GM23338 (cell line): ENCODE results near the gene GUCA1A. TPM values are rescaled to one million over a fixed set of nuclear protein-coding genes. Genes with fewer than 3 reads are reported as not detected.
A peak's percentile ranks its signal among the peaks of the same experiment; 100 is the strongest.

Experiments
- ATAC-seq: fragments of 200-7000 bp; cut with Tn5 transposase; 3 replicates; pipeline ENCODE4 v1.9.1; 2020
- DNase-seq: peaks from one replicate; pipeline ENCODE4 v3.0.0-alpha.2; 2015; ENCODE audit warnings: low spot score
- H2AFZ ChIP-seq: fragments of 200-600 bp; sonication (generic); 2 replicates; pipeline ENCODE4 v1.8.0; 2016; ENCODE audit warnings: antibody characterized with exemption, mild to moderate bottlenecking, moderate library complexity
- H3F3A ChIP-seq: fragments of 200-600 bp; sonication (generic); replicated peaks from 2 replicates; pipeline ENCODE4 v1.8.0; 2017; ENCODE audit warnings: antibody characterized with exemption, mixed run types, low read depth
- H3K27ac ChIP-seq: fragments of 200-600 bp; sonication (generic); 2 replicates; pipeline ENCODE4 v1.6.1; 2016; ENCODE audit warnings: low read depth
- H3K27me3 ChIP-seq: fragments of 200-600 bp; sonication (generic); 2 replicates; pipeline ENCODE4 v1.8.0; 2016; ENCODE audit warnings: mild to moderate bottlenecking, mixed run types, moderate library complexity; ENCODE audit not compliant: insufficient read depth
- H3K36me3 ChIP-seq: fragments of 200-600 bp; sonication (generic); 2 replicates; pipeline ENCODE4 v1.8.0; 2016; ENCODE audit warnings: mild to moderate bottlenecking; ENCODE audit not compliant: insufficient read depth
- H3K4me1 ChIP-seq: fragments of 200-600 bp; sonication (generic); 2 replicates; pipeline ENCODE4 v1.8.0; 2016; ENCODE audit warnings: mild to moderate bottlenecking, moderate library complexity; ENCODE audit not compliant: insufficient read depth
- H3K4me2 ChIP-seq: fragments of 200-600 bp; sonication (generic); 2 replicates; pipeline ENCODE4 v1.7.1; 2017; ENCODE audit warnings: mixed run types
- H3K4me3 ChIP-seq: fragments of 200-600 bp; sonication (generic); 2 replicates; pipeline ENCODE4 v1.6.1; 2016; ENCODE audit warnings: mixed run types
- H3K79me2 ChIP-seq: fragments of 200-600 bp; sonication (generic); replicated peaks from 2 replicates; pipeline ENCODE4 v1.8.0; 2017; ENCODE audit warnings: mild to moderate bottlenecking; ENCODE audit not compliant: insufficient read depth
- H3K9me2 ChIP-seq: fragments of 200-600 bp; sonication (generic); 2 replicates; pipeline ENCODE4 v1.8.0; 2017; ENCODE audit not compliant: insufficient read depth
- H4K20me1 ChIP-seq: fragments of 200-600 bp; sonication (generic); replicated peaks from 2 replicates; pipeline ENCODE4 v1.8.0; 2017; ENCODE audit warnings: mild to moderate bottlenecking; ENCODE audit not compliant: insufficient read depth
- H3K27ac Mint-ChIP-seq: 2 replicates; pipeline ENCODE4 v1.8.0; 2020; ENCODE audit warnings: inconsistent platforms, mild to moderate bottlenecking, moderate library complexity, mixed read lengths
- H3K27me3 Mint-ChIP-seq: 3 replicates; pipeline ENCODE4 v1.8.0; 2022; ENCODE audit warnings: low read depth, mild to moderate bottlenecking, moderate library complexity, mixed read lengths, inconsistent platforms; ENCODE audit not compliant: insufficient read depth, poor library complexity
- H3K36me3 Mint-ChIP-seq: 3 replicates; pipeline ENCODE4 v1.8.0; 2021; ENCODE audit warnings: low read depth, mild to moderate bottlenecking, inconsistent platforms, moderate library complexity, mixed read lengths
- H3K4me1 Mint-ChIP-seq: 3 replicates; pipeline ENCODE4 v1.8.0; 2020; ENCODE audit warnings: mild to moderate bottlenecking, inconsistent platforms, mixed read lengths
- H3K4me3 Mint-ChIP-seq: 3 replicates; pipeline ENCODE4 v1.8.0; 2021; ENCODE audit warnings: moderate library complexity, mild to moderate bottlenecking, inconsistent platforms, mixed read lengths
- H3K9me3 Mint-ChIP-seq: 3 replicates; pipeline ENCODE4 v1.8.0; 2020; ENCODE audit warnings: moderate library complexity, mild to moderate bottlenecking, inconsistent platforms, mixed read lengths
- EZH2phosphoT487 ChIP-seq: fragments of 200-600 bp; sonication (generic); IDR thresholded peaks from one replicate; pipeline ENCODE4 v1.8.1; 2018; ENCODE audit warnings: antibody characterized with exemption; ENCODE audit not compliant: unreplicated experiment
- JUNB ChIP-seq: IDR thresholded peaks from one replicate; pipeline ENCODE4 v1.6.1; 2016; ENCODE audit warnings: antibody characterized with exemption; ENCODE audit not compliant: unreplicated experiment
- NANOG ChIP-seq: IDR thresholded peaks from 2 replicates; pipeline ENCODE4 v1.6.1; 2016; ENCODE audit warnings: antibody characterized with exemption, borderline replicate concordance
- ZNF114 ChIP-seq: fragments of 250-450 bp; sonication (Bioruptor Pico); IDR thresholded peaks from 2 replicates; pipeline ENCODE4 v1.5.0; 2020; ENCODE audit warnings: mild to moderate bottlenecking, moderate library complexity
- polyA plus RNA-seq: library from polyadenylated mRNA; unstranded; fragments of >200 nt; fragmentation: Nextera tagmentation; extraction: Ambion mirVana; gene quantifications from 2 replicates; pipeline ENCODE4 v1.2.1, GENCODE V29; 2016
- total RNA-seq: library from RNA; depleted of rRNA; stranded (reverse); fragments of >200 nt; shearing (Covaris generic); gene quantifications from 2 replicates; pipeline ENCODE4 v1.2.3, GENCODE V29; 2014
- TF ChIP-seq, protein P1 (sequence below), 2 experiments: fragments of 200-600 bp in 1 of 2; sonication (generic) in 1 of 2; conservative IDR thresholded peaks; 2 replicates each; pipeline versions ENCODE4 v1.5.1 to v1.6.1; 2016 to 2017; ENCODE audit warnings: antibody characterized with exemption in 2 of 2, low read depth in 2 of 2, mild to moderate bottlenecking in 2 of 2, moderate library complexity in 1 of 2
- TF ChIP-seq, protein P2 (sequence below): IDR thresholded peaks from 2 replicates; pipeline ENCODE4 v1.6.1; 2016; ENCODE audit warnings: antibody characterized with exemption
- TF ChIP-seq, protein P3 (sequence below): fragments of 250-450 bp; sonication (Bioruptor Pico); IDR thresholded peaks from 2 replicates; pipeline ENCODE4 v1.5.0; 2020; ENCODE audit warnings: mild to moderate bottlenecking, moderate library complexity

GUCA1A gene
- total and polyA plus RNA-seq, 2 experiments from 2014 or later, result 5.2 to 10.6 TPM

- Histone ChIP-seq H3K79me2 (no peaks in the 10 kb centered on the region), H3K27ac (no peak overlapping the region), H4K20me1 (no peaks in the 10 kb centered on the region), H3K27me3 (no peaks in the 10 kb centered on the region), H3K4me3 (no peak overlapping the region), H3K4me2 (no peak overlapping the region), H3F3A (no peaks in the 10 kb centered on the region; the same call in 1 of the 2 replicates), H3K9me2 (no peaks in the 10 kb centered on the region), H3K4me1 (peaks cover 6% of the 10 kb centered on the region; the same call in 1 of the 2 replicates), H3K36me3 (no peaks in the 10 kb centered on the region), H2AFZ (no peak overlapping the region)
- DNase-seq, result no peak
- no peak for ATAC-seq
- H3K4me3 Mint-ChIP-seq, result no peak overlapping the region
- H3K27ac Mint-ChIP-seq, result no peak overlapping the region
- peaks cover 55% of the 10 kb centered on the region for H3K4me1 Mint-ChIP-seq
- TF ChIP-seq JUNB (no peak), NANOG (no peak)
- TF ChIP-seq, protein P1, sequence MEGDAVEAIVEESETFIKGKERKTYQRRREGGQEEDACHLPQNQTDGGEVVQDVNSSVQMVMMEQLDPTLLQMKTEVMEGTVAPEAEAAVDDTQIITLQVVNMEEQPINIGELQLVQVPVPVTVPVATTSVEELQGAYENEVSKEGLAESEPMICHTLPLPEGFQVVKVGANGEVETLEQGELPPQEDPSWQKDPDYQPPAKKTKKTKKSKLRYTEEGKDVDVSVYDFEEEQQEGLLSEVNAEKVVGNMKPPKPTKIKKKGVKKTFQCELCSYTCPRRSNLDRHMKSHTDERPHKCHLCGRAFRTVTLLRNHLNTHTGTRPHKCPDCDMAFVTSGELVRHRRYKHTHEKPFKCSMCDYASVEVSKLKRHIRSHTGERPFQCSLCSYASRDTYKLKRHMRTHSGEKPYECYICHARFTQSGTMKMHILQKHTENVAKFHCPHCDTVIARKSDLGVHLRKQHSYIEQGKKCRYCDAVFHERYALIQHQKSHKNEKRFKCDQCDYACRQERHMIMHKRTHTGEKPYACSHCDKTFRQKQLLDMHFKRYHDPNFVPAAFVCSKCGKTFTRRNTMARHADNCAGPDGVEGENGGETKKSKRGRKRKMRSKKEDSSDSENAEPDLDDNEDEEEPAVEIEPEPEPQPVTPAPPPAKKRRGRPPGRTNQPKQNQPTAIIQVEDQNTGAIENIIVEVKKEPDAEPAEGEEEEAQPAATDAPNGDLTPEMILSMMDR (conservative IDR thresholded peaks at IDR 0.05; ENCODE audit: low read depth in 2 of 2), result no peak
- TF ChIP-seq, protein P2, sequence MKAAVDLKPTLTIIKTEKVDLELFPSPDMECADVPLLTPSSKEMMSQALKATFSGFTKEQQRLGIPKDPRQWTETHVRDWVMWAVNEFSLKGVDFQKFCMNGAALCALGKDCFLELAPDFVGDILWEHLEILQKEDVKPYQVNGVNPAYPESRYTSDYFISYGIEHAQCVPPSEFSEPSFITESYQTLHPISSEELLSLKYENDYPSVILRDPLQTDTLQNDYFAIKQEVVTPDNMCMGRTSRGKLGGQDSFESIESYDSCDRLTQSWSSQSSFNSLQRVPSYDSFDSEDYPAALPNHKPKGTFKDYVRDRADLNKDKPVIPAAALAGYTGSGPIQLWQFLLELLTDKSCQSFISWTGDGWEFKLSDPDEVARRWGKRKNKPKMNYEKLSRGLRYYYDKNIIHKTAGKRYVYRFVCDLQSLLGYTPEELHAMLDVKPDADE, result no peak
- peaks cover 19% of the 10 kb centered on the region for H3K27me3 Mint-ChIP-seq
- no peaks in the 10 kb centered on the region; the same call in 2 of the 3 replicates for H3K36me3 Mint-ChIP-seq
- no peaks in the 10 kb centered on the region for H3K9me3 Mint-ChIP-seq
These were observed 8.1 kb upstream of the GUCA1A start for GRCh38 chr6:42165016-42165415.

- no peaks in the 10 kb centered on the region for H3K27me3 ChIP-seq
- Mint-ChIP-seq H3K36me3 (no peaks in the 10 kb centered on the region; the same call in 2 of the 3 replicates), H3K9me3 (no peaks in the 10 kb centered on the region), H3K27ac (peak overlapping the region; percentile 95; the same call in 1 of the 2 replicates), H3K4me1 (peaks cover 44% of the 10 kb centered on the region), H3K4me3 (peak overlapping the region; percentile 28; the same call in 1 of the 3 replicates), H3K27me3 (peaks cover 19% of the 10 kb centered on the region)
- peak overlapping the region; percentile 20 for H2AFZ ChIP-seq
- H3K36me3 ChIP-seq, result no peaks in the 10 kb centered on the region
- 0 out of 2 replicates have a peak, but pooled peaks cover 3% of the 10 kb centered on the region for H3F3A ChIP-seq
- no peak overlapping the region for H3K27ac ChIP-seq
- H3K4me2 ChIP-seq, result no peak overlapping the region
- peak; percentile 86 for ATAC-seq
- DNase-seq, result peak; percentile 97
- peaks cover 6% of the 10 kb centered on the region; the same call in 1 of the 2 replicates for H3K4me1 ChIP-seq
- H3K79me2 ChIP-seq, result no peaks in the 10 kb centered on the region
- H3K9me2 ChIP-seq, result no peaks in the 10 kb centered on the region
- no peaks in the 10 kb centered on the region for H4K20me1 ChIP-seq
- no peak overlapping the region for H3K4me3 ChIP-seq
- TF ChIP-seq, protein P1 (conservative IDR thresholded peaks at IDR 0.05; ENCODE audit: low read depth in 2 of 2), result peak; percentile 89 to 99
- no peak for TF ChIP-seq JUNB
- TF ChIP-seq, protein P3, sequence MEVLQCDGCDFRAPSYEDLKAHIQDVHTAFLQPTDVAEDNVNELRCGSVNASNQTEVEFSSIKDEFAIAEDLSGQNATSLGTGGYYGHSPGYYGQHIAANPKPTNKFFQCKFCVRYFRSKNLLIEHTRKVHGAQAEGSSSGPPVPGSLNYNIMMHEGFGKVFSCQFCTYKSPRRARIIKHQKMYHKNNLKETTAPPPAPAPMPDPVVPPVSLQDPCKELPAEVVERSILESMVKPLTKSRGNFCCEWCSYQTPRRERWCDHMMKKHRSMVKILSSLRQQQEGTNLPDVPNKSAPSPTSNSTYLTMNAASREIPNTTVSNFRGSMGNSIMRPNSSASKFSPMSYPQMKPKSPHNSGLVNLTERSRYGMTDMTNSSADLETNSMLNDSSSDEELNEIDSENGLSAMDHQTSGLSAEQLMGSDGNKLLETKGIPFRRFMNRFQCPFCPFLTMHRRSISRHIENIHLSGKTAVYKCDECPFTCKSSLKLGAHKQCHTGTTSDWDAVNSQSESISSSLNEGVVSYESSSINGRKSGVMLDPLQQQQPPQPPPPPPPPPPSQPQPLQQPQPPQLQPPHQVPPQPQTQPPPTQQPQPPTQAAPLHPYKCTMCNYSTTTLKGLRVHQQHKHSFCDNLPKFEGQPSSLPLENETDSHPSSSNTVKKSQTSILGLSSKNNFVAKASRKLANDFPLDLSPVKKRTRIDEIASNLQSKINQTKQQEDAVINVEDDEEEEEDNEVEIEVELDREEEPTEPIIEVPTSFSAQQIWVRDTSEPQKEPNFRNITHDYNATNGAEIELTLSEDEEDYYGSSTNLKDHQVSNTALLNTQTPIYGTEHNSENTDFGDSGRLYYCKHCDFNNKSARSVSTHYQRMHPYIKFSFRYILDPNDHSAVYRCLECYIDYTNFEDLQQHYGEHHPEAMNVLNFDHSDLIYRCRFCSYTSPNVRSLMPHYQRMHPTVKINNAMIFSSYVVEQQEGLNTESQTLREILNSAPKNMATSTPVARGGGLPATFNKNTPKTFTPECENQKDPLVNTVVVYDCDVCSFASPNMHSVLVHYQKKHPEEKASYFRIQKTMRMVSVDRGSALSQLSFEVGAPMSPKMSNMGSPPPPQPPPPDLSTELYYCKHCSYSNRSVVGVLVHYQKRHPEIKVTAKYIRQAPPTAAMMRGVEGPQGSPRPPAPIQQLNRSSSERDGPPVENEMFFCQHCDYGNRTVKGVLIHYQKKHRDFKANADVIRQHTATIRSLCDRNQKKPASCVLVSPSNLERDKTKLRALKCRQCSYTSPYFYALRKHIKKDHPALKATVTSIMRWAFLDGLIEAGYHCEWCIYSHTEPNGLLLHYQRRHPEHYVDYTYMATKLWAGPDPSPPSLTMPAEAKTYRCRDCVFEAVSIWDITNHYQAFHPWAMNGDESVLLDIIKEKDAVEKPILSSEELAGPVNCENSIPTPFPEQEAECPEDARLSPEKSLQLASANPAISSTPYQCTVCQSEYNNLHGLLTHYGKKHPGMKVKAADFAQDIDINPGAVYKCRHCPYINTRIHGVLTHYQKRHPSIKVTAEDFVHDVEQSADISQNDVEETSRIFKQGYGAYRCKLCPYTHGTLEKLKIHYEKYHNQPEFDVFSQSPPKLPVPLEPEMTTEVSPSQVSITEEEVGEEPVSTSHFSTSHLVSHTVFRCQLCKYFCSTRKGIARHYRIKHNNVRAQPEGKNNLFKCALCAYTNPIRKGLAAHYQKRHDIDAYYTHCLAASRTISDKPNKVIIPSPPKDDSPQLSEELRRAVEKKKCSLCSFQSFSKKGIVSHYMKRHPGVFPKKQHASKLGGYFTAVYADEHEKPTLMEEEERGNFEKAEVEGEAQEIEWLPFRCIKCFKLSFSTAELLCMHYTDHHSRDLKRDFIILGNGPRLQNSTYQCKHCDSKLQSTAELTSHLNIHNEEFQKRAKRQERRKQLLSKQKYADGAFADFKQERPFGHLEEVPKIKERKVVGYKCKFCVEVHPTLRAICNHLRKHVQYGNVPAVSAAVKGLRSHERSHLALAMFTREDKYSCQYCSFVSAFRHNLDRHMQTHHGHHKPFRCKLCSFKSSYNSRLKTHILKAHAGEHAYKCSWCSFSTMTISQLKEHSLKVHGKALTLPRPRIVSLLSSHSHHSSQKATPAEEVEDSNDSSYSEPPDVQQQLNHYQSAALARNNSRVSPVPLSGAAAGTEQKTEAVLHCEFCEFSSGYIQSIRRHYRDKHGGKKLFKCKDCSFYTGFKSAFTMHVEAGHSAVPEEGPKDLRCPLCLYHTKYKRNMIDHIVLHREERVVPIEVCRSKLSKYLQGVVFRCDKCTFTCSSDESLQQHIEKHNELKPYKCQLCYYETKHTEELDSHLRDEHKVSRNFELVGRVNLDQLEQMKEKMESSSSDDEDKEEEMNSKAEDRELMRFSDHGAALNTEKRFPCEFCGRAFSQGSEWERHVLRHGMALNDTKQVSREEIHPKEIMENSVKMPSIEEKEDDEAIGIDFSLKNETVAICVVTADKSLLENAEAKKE (CRISPR knock-in tag), result no peak
- no peak for TF ChIP-seq EZH2phosphoT487
- no peak for TF ChIP-seq ZNF114 (CRISPR knock-in tag)
These were observed 6.6 kb upstream of the GUCA1A start for GRCh38 chr6:42166444-42167141.
